NAMALWA (cell line): ENCODE results near the gene RFFL.
"Not testable (repeated sequence)": the region's sequence is repeated elsewhere in the genome, so short reads cannot be mapped to it uniquely, and the experiment has no call there.

Experiments used
- DNase-seq: peaks from one replicate; pipeline ENCODE4 v3.0.0-alpha.2; 2015; ENCODE audit warnings: low spot score

The RFFL gene

DNA sequence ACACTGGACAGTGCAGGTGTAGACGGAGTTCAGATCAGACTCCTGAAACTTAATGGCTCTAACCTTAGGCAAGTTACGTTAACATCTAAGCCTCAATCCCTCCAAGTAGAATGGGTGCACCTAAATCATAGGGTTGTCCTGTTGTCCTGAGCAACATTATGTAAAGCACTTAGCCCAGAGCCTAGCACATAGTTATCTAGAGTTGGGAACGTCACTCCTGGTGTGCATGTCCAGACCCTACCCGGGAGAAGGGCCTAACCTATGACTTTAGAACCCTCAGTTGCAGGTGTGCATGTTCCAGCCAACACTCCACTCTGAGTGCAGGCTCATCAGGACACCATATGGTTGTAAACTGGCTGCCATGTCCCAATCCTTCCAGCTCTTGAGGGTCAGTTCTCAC, 57.2 kb downstream of the RFFL start:
- no peak for DNase-seq

DNA sequence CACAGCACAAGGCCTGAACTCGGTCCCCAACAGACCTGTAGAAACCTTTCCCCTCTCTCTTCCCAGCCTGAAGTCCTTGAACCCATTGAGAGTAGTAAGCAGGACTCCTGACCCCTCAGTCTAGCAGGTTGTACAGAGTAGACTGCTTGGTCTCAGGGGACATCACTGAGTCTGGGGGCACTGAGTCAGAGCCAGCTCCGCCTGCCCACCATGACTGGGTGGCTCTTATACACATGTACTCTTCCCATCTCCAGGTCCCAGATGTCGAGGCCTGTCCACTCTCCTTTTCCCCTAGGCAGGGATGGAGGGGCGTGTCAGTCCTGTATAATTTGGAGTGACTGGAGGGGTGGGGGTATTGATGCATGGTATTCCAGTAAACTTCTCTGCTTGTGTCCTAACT, 59.7 kb downstream of the RFFL start:
- DNase-seq, result no peak

GRCh38 chr17:35002876-35003551, 60.5 kb downstream of the RFFL start:
- no peak for DNase-seq

DNA sequence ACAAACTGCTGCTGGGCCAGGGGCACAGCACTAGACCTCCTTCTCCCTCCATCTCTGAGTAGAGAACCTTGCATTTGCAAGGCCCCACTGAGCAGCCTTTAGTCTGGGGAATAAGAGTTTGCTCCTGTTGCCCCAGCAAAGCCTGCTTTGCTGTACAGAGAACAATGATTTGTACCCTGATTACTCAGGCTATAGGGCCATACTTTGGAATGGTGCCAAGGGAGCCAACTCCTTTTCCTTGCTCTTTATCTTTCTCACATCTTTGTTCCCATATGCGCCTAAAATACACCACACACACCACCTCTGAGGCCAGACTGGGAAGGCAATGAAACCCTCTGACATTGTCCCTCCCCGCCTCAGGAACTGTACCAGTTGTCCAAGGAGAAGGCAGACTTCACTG, 62.0 kb downstream of the RFFL start:
- no peak for DNase-seq

DNA sequence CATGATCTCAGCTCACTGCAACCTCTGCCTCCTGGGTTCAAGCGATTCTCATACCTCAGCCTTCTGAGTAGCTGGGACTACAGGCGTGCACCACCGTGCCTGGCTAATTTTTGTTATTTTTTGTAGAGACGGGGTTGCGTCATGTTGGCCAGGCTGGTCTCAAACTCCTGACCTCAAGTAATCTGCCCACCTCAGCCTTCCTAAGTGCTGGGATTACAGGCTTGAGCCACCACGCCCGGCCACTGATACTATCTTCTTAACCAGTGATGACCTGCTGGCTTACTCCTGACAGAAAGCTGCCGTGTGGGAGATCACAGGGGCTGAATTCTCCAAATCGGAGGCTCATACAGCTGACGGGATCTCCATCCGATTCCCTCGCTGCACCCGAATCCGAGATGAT, 62.5 kb downstream of the RFFL start:
- DNase-seq, result not testable (repeated sequence)

DNA sequence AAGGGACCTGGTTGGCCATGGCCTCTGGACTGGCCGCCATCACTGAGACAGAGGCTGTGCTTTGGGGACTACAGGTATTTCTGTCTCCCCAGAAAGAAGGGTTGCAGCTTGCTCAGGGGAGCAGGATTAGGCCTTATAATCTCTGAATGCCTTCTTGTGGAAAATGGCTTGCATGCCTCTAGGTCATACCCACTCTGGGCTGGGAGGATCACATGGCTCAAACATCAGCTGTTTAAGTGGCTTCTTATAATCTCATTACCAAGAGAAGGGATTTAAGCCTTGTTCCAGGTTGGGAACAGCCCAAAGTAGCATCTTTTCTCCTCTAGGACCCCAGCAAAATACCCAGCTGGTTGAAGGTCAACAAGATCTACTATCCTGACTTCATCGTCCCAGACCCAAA, 64.1 kb downstream of the RFFL start:
- DNase-seq, result no peak

DNA sequence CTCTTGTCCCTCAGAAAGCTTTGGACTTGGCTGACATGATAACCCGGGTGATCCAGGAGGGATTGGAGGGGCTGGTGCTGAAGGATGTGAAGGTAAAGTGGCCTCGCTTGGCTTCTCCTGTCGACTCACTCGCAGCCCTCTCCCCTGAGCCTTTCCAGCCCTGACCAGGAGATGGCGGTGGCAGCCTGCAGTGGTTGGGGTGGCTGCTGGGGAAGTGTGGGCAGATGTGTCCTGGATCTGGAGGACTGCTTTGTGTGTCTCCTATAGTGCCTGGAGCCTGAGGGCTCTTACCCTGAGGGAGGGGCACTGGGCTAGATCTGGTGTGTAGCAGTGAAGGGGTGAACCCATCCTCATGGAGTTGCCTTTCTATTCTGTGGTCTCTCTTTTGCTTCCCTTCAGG, 65.3 kb downstream of the RFFL start:
- DNase-seq, result peak; percentile 72

- DNase-seq, result no peak
Observed at GRCh38 chr17:34997355-34997862, 66.1 kb downstream of the RFFL start.

DNA sequence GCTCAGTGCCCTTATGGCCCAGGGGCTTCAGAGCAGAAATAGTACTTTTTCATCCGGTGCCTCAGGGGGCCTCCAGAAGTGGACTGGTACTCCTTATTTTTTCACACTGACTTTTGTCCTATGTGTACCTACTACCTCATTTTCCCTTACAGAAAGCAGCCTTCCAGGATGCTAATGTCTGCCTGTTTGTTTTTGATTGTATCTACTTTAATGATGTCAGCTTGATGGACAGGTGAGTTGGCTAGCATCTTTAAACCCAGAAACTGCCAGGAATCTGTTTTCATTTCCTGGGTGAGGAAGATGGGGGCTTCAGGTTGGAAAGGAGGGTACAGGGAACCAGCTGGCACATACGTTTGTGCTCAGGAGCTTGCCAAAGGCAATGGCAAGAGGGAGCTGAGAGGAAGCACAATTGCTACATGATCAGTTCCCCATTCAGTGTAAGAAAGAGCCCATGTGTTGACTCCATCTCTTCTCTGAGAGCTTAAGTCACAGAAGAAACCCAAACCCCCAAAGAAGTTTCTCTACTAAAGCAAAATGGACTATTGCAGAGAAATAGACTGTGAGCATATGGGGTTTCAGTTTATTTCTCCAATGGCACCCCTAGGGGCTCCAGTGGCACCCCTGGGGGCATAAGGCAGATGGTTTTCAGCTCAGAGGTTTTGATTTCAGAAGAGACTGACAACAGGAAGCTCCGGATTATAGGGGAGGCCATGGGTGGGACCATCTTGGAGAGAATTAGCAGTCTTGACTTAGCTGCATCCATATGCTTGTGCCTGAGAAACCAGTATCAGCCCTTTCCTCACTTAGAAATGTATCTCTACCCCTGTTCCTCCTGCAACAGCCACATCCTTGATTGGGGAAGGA, 66.9 kb downstream of the RFFL start:
- DNase-seq, result no peak

DNA sequence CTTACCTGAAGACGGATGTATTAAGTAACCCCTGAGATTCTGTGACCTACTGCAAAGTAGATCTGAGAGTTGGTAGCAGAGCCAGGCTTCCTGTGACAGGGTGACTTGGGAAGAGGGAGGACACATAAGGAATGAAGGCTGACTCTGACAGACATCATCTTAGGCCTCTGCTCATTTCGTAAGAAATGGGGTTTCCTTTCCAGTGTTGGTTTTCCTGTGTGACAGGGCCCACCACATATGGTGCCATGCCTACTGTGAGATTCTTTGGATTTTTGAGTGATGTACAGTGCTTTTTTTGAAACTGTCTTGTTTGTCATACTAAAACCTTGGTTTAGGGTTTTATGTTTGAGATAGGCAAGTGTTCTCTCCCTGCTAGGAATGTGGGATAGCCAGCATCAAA, 70.5 kb downstream of the RFFL start:
- no peak for DNase-seq

GRCh38 chr17:34991606-34992005, 71.9 kb downstream of the RFFL start:
- no peak for DNase-seq

DNA sequence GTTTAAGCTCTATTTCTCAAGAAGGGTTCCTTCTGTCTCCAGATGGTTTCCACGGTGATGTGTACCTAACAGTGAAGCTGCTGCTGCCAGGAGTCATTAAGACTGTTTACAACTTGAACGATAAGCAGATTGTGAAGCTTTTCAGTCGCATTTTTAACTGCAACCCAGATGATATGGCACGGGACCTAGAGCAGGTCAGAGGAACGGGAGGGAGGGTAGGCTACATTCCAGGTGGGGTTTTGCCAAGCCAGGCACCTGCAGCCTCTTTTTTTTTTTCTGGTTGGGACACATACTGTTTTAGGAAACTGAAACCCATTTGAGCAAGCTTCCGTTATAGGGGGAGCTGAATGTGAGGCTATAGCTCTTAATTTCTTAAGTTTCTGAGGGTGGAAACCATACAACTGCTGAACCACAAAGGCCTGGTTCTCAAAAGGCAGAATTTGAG, 72.6 kb downstream of the RFFL start:
- no peak for DNase-seq

DNA sequence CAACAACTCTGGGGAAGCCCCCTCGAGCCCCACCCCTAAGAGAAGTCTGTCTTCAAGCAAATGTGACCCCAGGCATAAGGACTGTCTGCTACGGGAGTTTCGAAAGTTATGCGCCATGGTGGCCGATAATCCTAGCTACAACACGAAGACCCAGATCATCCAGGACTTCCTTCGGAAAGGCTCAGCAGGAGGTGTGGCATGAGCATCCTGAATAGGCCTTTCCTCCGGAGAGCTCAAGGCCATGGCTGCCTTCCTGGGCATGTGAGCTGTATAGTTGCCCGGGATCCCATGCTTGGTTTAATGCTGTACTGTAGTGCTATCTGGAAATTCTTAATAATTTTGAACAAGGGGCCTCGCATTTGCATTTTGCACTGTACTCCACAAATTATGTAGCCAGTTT, 74.0 kb downstream of the RFFL start:
- DNase-seq, result no peak

- DNase-seq, result no peak
Observed at GRCh38 chr17:34988644-34989043, 74.9 kb downstream of the RFFL start.

DNA sequence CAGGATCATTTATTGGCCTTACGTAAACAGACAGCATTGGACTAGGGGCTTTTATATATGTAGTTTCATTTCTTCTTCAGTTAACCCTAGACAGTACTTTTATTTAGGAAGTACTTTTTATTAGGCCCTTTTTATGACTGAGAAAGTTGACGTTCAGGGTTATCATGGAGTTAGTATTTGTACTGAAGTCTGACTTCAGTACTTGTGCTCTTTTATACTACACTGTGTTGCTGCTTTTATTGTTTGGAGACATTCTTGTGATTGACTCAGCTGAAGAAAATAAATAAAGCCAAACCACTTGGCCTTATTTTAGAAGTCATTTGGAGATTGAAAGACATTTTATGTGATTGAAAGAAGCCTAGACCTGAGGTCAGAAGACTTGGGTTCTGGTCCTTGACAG, 76.3 kb downstream of the RFFL start:
- no peak for DNase-seq

DNA sequence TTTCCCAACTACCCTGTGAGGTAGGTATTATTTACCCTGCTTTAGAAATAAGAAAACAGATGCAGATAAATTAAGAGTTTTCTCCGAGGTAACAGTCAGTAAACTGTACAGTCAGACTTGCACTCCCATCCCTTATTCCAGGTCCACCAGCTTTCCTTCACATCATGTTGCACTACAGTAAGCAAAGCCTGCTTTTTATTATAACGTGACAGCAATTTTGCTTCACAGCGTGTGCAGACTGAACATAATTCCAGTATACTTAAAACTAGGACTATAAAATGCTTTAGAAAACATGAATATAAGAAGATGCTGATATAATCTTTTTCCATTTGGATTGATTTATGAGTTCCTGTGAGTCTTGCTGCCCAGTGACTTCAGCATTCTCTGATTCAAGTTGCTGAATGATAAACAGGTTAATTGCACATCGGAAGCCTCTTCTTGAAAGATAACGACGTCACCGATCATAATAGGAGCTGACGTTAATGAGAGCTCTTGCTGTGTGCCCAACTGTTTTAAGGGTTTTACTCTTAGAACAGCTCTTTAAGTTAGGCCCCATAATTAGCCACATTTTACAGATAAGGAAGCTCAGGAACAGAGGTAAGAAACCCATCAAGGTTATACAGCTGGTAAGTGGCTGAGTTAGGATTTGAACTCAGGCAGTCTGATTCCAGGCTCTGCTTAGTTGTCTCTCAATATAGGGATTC, 81.8 kb downstream of the RFFL start:
- no peak for DNase-seq

DNA sequence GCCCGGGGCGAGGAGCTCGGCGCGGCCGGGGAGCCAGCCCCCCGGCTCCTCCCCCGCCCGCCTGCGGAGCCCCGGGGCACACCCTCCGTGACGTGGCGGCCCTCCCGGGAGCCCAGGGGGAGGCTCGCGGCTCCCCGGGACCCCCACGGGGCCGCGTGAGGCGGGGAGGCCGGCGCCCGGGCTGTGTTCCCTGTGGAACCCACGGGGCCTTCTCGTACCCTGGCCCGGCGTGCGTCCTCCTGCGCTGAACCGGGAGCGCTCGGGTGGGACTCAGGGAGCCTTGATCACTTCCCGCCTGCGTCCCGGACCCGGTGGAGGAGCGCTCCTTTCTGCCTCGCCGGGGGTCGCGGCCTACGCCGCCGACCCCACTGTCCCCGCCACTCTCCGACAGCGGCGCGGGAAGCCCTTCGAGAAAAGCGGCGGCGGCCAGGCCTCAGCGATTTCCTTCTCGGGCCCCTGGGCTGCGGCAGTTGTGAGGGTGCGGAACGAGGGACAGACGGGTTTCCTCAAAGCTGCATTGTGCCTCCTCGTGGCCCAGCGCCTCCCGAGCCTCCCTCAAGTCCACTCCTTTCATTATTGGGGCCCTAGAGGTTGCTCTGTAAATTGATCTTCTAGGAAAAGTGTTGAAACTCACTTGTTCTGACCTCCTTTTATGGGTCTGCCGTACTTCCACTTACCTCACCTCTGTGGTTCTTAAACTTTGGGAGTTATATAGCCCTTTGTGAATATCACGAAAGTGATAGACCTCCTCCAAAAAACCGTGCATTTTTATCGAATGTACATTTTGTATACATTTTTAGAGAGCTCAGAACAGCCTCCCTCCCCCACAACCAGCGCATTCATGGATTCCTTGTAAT, 82.6 kb downstream of the RFFL start:
- peak; percentile 90 for DNase-seq

DNA sequence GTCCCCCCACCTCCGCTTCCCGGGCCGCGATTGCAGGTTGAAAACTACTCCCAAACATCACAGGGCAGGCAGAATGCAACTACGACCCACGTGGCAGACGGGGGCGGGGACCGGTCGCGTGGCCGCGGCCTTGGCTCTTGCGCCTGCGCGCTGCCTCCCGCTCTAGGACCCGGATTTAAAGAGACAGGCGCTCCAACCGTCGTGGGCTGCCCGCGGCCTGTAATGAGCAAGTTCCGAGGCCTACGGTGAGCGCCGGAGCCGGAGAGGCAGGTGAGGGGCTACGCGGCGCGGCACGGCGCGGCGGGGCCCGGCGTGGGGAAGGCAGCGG, 83.2 kb downstream of the RFFL start, which contains the start of gene LIG3:
Gene LIG3, plus strand, starts transcription at position 160 of the 328 bp plus-strand sequence. CDS start 2,494 bp downstream, outside the sequence.
- peak; percentile 93 for DNase-seq

DNA sequence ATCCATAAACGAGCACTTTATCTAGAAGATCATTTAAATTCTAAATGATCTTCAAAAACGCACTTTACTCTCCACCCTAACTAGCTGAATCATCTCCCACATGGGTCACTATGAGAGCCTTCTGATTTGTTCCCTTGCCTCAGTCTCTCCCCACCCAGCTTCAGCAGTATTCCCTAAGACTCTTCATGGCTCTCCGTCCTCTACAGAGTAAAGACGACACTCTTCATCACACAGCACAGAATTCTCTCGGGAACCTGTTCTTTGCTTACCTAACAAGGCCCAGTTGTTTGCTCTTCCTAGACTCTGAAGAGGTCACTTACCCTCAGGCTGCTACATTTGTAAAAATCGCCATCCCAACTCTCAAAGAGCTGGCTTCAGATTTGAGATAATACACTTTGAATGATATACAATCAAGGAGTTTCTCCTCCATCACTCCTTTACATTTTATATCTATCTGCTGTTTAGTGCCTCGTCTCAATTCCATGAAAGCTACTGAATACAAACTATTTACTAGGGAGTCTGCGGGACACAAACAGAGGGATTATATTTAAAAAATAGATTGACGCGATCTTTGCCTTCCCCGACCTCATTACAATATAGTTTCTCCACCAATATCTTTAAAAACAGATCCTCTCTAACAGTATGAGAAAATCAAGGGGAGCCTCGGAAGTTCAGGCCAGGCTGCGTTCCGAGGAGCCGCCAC, 83.7 kb downstream of the RFFL start:
- DNase-seq, result peak; percentile 35

- no peak for DNase-seq
Observed at GRCh38 chr17:34979153-34979552, 84.4 kb downstream of the RFFL start.
